ENCODE measurements around the gene TANGO6. TPM values are rescaled to one million over a fixed set of nuclear protein-coding genes. Genes with fewer than 3 reads are reported as not detected.

Gene TANGO6
- total and polyA plus RNA-seq, 2 of the 8 experiments (the other 6 are each of a cell fraction or from before 2014, with no cell fraction given): 5.0 to 19.5 TPM

DNA sequence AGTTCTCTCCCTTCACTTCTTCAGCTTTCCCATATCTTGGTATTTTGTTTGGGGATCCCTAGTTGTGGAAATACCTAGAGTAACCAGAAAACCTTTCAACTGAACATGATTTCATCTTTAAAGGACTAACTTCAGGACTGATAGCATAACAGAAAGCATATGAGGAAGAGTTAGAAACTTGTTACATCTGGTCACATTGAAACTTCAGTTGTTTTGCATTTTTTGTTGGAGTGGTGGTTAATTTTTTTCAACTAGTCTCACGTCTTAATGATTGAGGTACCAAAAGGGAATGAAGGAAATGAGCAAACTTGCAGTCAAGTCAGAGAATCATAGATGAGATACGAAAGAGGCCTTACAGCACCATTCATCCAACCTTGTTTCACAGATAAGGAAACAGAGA lies 49.6 kb downstream of the TANGO6 start:
- H3K36me3 ChIP-seq (ENCODE audit: control insufficient read depth in 2 of 4, insufficient read depth in 4 of 4, low read length in 3 of 4): no peaks in the 10 kb centered on the region
- WGBS, 2 experiments (ENCODE audit: extremely low coverage in 1 of 2, insufficient coverage in 1 of 2, insufficient read length in 1 of 2, insufficient replicate concordance in 2 of 2, low coverage in 1 of 2, low lambda C conversion rate in 2 of 2, missing lambda C conversion rate in 1 of 2): 88% methylated on average over 2 of the region's 2 CpGs; no CpG with 5 or more reads in 1 of the 2 experiments
- H2BK120ac ChIP-seq (replicated peaks; ENCODE audit: low read depth, low read length): no peak overlapping the region
- H2BK5ac ChIP-seq (ENCODE audit: low read depth, low read length): no peak overlapping the region
- no peak overlapping the region for H2BK12ac ChIP-seq (ENCODE audit: low read depth, low read length)
- no peak overlapping the region for H4K5ac ChIP-seq (ENCODE audit: insufficient read length, low read depth, low read length)
- H3K4me2 ChIP-seq (ENCODE audit: insufficient read depth in 1 of 2, low read depth in 2 of 2, low read length in 2 of 2): no peak overlapping the region
- no peaks in the 10 kb centered on the region for H3K4me1 ChIP-seq (replicated peaks in 1 of 4; ENCODE audit: control insufficient read depth in 3 of 4, insufficient read depth in 4 of 4, low read length in 3 of 4)
- H2AFZ ChIP-seq (ENCODE audit: low read length): no peak overlapping the region
- no peak overlapping the region for H2AK5ac ChIP-seq (ENCODE audit: low read depth, low read length)
- H4K20me1 ChIP-seq (replicated peaks in 1 of 2; ENCODE audit: control insufficient read depth in 1 of 2, insufficient read depth in 2 of 2, low read length in 2 of 2): no peaks in the 10 kb centered on the region
- no peaks in the 10 kb centered on the region for H3K9me3 ChIP-seq (ENCODE audit: insufficient read depth in 2 of 2, low read depth in 1 of 2, low read length in 1 of 2)
- no peak overlapping the region for H3K9ac ChIP-seq (replicated peaks in 1 of 4; ENCODE audit: extremely low read depth in 1 of 4, low read depth in 3 of 4, low read length in 3 of 4)
- H3K23me2 ChIP-seq (ENCODE audit: low read depth, low read length): no peaks in the 10 kb centered on the region
- no peak overlapping the region for H4K91ac ChIP-seq (replicated peaks; ENCODE audit: insufficient read length, low read length)
- no peak overlapping the region for H3K56ac ChIP-seq (replicated peaks; ENCODE audit: insufficient read length, low read depth, low read length)
- ChIA-PET CTCF (ENCODE audit: partially characterized antibody) (interaction anchor here (1.0 to 1.2 kb wide), 3 partner anchors 9 to 231 kb away, joined by 3 to 6 read pairs (median 4); no protein-coding TSS in a partner anchor), POLR2A (ENCODE audit: partially characterized antibody) (interaction anchor here (0.5 kb wide), 1 partner anchor 1407 kb away, joined by 3 read pairs; no protein-coding TSS in a partner anchor)
- no peaks in the 10 kb centered on the region for H3K79me2 ChIP-seq (ENCODE audit: control insufficient read depth in 1 of 2, insufficient read depth in 2 of 2, low read length in 2 of 2)
- TF ChIP-seq MAFK (IDR thresholded peaks at IDR 0.05; ENCODE audit: low read depth, low read length) (no peak), SIX5 (IDR thresholded peaks at IDR 0.05; ENCODE audit: low read depth, low read length) (no peak), GABPA (IDR thresholded peaks at IDR 0.05; ENCODE audit: borderline replicate concordance, insufficient read depth, low read length) (no peak), TBP (IDR thresholded peaks at IDR 0.05; ENCODE audit: low read depth, low read length) (no peak), KDM5A (IDR thresholded peaks at IDR 0.05; ENCODE audit: low read length) (no peak), KDM1A (IDR thresholded peaks at IDR 0.05; ENCODE audit: borderline replicate concordance, low read length) (no peak), JUN (IDR thresholded peaks at IDR 0.05; ENCODE audit: low read depth, low read length) (no peak)
- TF ChIP-seq, protein P1, sequence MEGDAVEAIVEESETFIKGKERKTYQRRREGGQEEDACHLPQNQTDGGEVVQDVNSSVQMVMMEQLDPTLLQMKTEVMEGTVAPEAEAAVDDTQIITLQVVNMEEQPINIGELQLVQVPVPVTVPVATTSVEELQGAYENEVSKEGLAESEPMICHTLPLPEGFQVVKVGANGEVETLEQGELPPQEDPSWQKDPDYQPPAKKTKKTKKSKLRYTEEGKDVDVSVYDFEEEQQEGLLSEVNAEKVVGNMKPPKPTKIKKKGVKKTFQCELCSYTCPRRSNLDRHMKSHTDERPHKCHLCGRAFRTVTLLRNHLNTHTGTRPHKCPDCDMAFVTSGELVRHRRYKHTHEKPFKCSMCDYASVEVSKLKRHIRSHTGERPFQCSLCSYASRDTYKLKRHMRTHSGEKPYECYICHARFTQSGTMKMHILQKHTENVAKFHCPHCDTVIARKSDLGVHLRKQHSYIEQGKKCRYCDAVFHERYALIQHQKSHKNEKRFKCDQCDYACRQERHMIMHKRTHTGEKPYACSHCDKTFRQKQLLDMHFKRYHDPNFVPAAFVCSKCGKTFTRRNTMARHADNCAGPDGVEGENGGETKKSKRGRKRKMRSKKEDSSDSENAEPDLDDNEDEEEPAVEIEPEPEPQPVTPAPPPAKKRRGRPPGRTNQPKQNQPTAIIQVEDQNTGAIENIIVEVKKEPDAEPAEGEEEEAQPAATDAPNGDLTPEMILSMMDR (IDR thresholded peaks at IDR 0.05; ENCODE audit: control extremely low read depth in 1 of 3, insufficient read depth in 1 of 3, low read depth in 1 of 3, low read length in 3 of 3): no peak
- TF ChIP-seq, protein P2, sequence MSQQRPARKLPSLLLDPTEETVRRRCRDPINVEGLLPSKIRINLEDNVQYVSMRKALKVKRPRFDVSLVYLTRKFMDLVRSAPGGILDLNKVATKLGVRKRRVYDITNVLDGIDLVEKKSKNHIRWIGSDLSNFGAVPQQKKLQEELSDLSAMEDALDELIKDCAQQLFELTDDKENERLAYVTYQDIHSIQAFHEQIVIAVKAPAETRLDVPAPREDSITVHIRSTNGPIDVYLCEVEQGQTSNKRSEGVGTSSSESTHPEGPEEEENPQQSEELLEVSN (IDR thresholded peaks at IDR 0.05): no peak
- no peak overlapping the region for H3K18ac ChIP-seq (ENCODE audit: extremely low read depth, low read length)
- no peak overlapping the region for H3K4me3 ChIP-seq (ENCODE audit: extremely low read depth in 1 of 4, insufficient read depth in 2 of 4, low read depth in 3 of 4, low read length in 4 of 4)
- no peaks in the 10 kb centered on the region for H3K79me1 ChIP-seq (ENCODE audit: low read depth, low read length)
- H3K14ac ChIP-seq (ENCODE audit: insufficient read length): no peak overlapping the region
- H2BK20ac ChIP-seq (ENCODE audit: low read length): no peak overlapping the region
- H4K8ac ChIP-seq (ENCODE audit: extremely low read depth, insufficient read depth, low read length): no peak overlapping the region
- no peak for FAIRE-seq
- H3K23ac ChIP-seq (ENCODE audit: insufficient read length): no peak overlapping the region
- H3K4ac ChIP-seq (replicated peaks; ENCODE audit: insufficient read length, low read depth, low read length): no peak overlapping the region
- H3K27ac ChIP-seq (ENCODE audit: low read depth, low read length): no peak overlapping the region
- no peak overlapping the region for H2BK15ac ChIP-seq (ENCODE audit: low read length)
- H3K27me3 ChIP-seq (replicated peaks in 1 of 4; ENCODE audit: control insufficient read depth in 3 of 4, extremely low read depth in 1 of 4, insufficient read depth in 3 of 4, low read length in 3 of 4): no peaks in the 10 kb centered on the region
- no peak for DNase-seq (ENCODE audit: low read depth in 1 of 2, low spot score in 2 of 2)
